ENCODE results near the gene SLCO4A1. TPM values are rescaled to one million over a fixed set of nuclear protein-coding genes. Genes with fewer than 3 reads are reported as not detected.

The SLCO4A1 gene
- total RNA-seq, 1 donor from 2014 or later: 45.9 TPM

- Histone ChIP-seq H3K4me1 (no peaks in the 10 kb centered on the region), H3K36me3 (no peaks in the 10 kb centered on the region), H3K27ac (no peak overlapping the region), H3K9me3 (no peaks in the 10 kb centered on the region), H3K27me3 (no peaks in the 10 kb centered on the region), H3K4me3 (no peak overlapping the region)
- intact Hi-C loops (cut with DNase I): no loop called here
- DNase-seq (ENCODE audit: extremely low spot score in 2 of 2): no peak
- TF ChIP-seq POLR2AphosphoS5 (IDR thresholded peaks at IDR 0.05; ENCODE audit: insufficient read depth in 1 of 2, low read depth in 1 of 2) (no peak), POLR2A (IDR thresholded peaks at IDR 0.05) (no peak), CTCF (IDR thresholded peaks at IDR 0.05) (no peak)
Measured at GRCh38 chr20:62670998-62671397, 28.7 kb downstream of the SLCO4A1 start.

GRCh38 chr20:62671765-62672164, 29.5 kb downstream of the SLCO4A1 start:
- TF ChIP-seq CTCF (IDR thresholded peaks at IDR 0.05): no peak
- no peak for TF ChIP-seq POLR2AphosphoS5 (IDR thresholded peaks at IDR 0.05; ENCODE audit: insufficient read depth in 1 of 2, low read depth in 1 of 2)
- TF ChIP-seq POLR2A (IDR thresholded peaks at IDR 0.05): no peak
- intact Hi-C loops (cut with DNase I): no loop called here
- H3K27ac ChIP-seq: no peak overlapping the region
- no peak overlapping the region for H3K4me3 ChIP-seq
- no peaks in the 10 kb centered on the region for H3K36me3 ChIP-seq
- no peaks in the 10 kb centered on the region for H3K9me3 ChIP-seq
- H3K27me3 ChIP-seq: no peaks in the 10 kb centered on the region
- DNase-seq (ENCODE audit: extremely low spot score in 2 of 2): no peak
- no peaks in the 10 kb centered on the region for H3K4me1 ChIP-seq

DNA sequence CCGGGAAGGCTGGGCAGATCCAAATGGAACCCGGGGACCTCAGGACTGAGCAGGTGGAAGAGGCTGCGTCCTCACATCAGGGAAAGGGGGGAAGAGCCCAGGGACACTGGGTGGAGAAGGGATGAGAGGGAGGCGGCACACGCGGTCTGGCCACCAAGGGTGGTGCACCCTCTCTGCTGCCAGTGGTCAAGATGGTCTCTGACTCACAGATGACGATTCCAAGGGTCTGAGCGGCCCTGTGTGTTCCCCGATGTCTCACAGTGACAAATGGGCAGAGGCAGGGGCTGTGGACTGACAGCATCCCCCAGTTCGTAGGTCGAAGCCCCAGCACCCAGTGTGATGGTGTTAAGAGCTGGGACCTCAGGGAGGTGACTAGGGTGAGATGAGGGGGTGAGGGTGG, 32.1 kb downstream of the SLCO4A1 start:
- Histone ChIP-seq H3K36me3 (no peaks in the 10 kb centered on the region), H3K9me3 (no peaks in the 10 kb centered on the region), H3K27me3 (no peaks in the 10 kb centered on the region), H3K27ac (no peak overlapping the region), H3K4me1 (no peaks in the 10 kb centered on the region), H3K4me3 (no peak overlapping the region)
- TF ChIP-seq POLR2A (IDR thresholded peaks at IDR 0.05): no peak
- TF ChIP-seq POLR2AphosphoS5 (IDR thresholded peaks at IDR 0.05; ENCODE audit: insufficient read depth in 1 of 2, low read depth in 1 of 2): no peak
- TF ChIP-seq CTCF (IDR thresholded peaks at IDR 0.05): no peak
- DNase-seq (ENCODE audit: extremely low spot score in 2 of 2): no peak
- intact Hi-C loops (cut with DNase I): no loop called here

DNA sequence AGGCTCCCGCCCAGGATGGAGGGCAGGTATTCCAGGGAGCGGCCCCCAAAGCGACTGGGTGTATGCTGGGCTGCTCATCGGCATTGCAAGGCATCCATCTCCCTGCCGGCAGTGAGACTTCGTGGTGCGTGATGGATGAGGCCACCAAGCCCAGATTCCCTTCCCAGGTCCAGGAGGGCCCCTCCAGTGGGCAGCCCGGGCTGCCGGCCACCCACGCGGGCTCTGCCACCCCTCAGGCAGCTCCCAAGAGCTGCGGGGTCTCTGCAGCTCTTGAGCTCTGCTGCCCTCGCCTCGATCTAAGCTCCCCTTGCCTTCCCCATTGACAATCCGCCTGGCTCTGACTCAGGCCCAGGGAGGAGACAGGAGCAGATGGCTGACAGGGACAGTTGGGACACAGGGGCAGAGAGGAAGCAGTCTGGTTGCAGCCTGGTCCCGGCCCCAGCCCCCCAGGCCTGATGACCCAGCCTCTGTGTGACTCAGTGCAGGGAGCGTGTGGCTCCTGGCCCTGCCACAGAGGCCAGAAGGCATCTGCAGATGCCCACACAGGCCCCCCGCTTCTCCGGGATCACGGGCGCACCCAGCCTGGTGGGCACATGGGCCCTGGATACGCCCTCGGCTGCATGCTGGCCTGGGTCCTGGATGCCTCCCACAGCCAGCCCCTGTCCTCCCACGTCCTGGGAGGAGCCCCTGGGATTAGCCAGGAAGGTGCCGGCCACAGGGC, 33.0 kb downstream of the SLCO4A1 start:
- H3K27me3 ChIP-seq: no peaks in the 10 kb centered on the region
- H3K36me3 ChIP-seq: no peaks in the 10 kb centered on the region
- no peak overlapping the region for H3K27ac ChIP-seq
- intact Hi-C loops (cut with DNase I): no loop called here
- DNase-seq (ENCODE audit: extremely low spot score in 2 of 2): no peak
- TF ChIP-seq CTCF (IDR thresholded peaks at IDR 0.05) (no peak), POLR2AphosphoS5 (IDR thresholded peaks at IDR 0.05; ENCODE audit: insufficient read depth in 1 of 2, low read depth in 1 of 2) (no peak), POLR2A (IDR thresholded peaks at IDR 0.05) (no peak)
- H3K4me1 ChIP-seq: no peaks in the 10 kb centered on the region
- no peak overlapping the region for H3K4me3 ChIP-seq
- H3K9me3 ChIP-seq: peaks cover 3% of the 10 kb centered on the region

DNA sequence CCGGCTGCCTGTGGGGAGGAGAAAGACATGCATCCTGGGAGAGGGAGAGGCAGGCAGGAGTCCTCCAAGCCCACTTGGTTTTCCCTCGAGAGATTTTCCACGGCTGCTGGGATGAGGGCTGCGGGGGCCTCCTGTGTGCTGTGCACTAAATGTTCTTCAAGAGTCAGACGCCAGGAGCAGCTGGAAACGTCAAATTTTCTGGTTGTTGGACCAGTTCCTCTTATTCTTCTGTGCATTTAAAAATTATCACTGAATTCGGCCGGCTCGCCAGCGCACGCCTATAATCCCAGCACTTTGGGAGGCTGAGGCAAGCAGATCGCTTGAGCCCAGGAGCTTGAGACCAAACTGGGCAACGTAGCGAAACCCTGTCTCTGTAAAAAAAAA, 33.6 kb downstream of the SLCO4A1 start:
- Histone ChIP-seq H3K4me1 (no peaks in the 10 kb centered on the region), H3K27ac (no peak overlapping the region), H3K4me3 (no peak overlapping the region), H3K36me3 (no peaks in the 10 kb centered on the region), H3K9me3 (peaks cover 3% of the 10 kb centered on the region), H3K27me3 (no peaks in the 10 kb centered on the region)
- TF ChIP-seq CTCF (IDR thresholded peaks at IDR 0.05): no peak
- no peak for TF ChIP-seq POLR2AphosphoS5 (IDR thresholded peaks at IDR 0.05; ENCODE audit: insufficient read depth in 1 of 2, low read depth in 1 of 2)
- TF ChIP-seq POLR2A (IDR thresholded peaks at IDR 0.05): no peak
- intact Hi-C loops (cut with DNase I): no loop called here
- DNase-seq (ENCODE audit: extremely low spot score in 2 of 2): no peak

Measured in vagina (tissue), 2 donors.